ENCODE measurements around the gene MCRIP2. TPM values are rescaled to one million over a fixed set of nuclear protein-coding genes. Genes with fewer than 3 reads are reported as not detected.

The MCRIP2 gene
- total RNA-seq, 1 experiment from 2014 or later: 44.6 TPM

- Mint-ChIP-seq H3K4me3 (ENCODE audit: unreplicated experiment) (no peak overlapping the region), H3K4me1 (ENCODE audit: insufficient read depth, unreplicated experiment) (no peaks in the 10 kb centered on the region), H3K27me3 (ENCODE audit: insufficient read depth, unreplicated experiment) (no peaks in the 10 kb centered on the region), H3K36me3 (ENCODE audit: insufficient read depth, unreplicated experiment) (peaks cover 12% of the 10 kb centered on the region), H3K27ac (ENCODE audit: low read depth, unreplicated experiment) (no peak overlapping the region), H3K9me3 (ENCODE audit: unreplicated experiment) (no peaks in the 10 kb centered on the region)
- POLR2A ChIA-PET: interaction anchor here (1.0 to 4.0 kb wide), 4 partner anchors 10 to 50 kb away, joined by 3 to 43 read pairs (median 28); no protein-coding TSS in a partner anchor
- BruUV-seq (replicated peaks): no TSS peak
- intact Hi-C loops (cut with micrococcal nuclease): no loop called here
- CTCF ChIA-PET: no interaction called here
- no peak for DNase-seq (ENCODE audit: unreplicated experiment)
- no peak for TF ChIP-seq CTCF (IDR thresholded peaks at IDR 0.05; ENCODE audit: unreplicated experiment)
Measured at GRCh38 chr16:638034-638543, 3.5 kb upstream of the MCRIP2 start.

DNA sequence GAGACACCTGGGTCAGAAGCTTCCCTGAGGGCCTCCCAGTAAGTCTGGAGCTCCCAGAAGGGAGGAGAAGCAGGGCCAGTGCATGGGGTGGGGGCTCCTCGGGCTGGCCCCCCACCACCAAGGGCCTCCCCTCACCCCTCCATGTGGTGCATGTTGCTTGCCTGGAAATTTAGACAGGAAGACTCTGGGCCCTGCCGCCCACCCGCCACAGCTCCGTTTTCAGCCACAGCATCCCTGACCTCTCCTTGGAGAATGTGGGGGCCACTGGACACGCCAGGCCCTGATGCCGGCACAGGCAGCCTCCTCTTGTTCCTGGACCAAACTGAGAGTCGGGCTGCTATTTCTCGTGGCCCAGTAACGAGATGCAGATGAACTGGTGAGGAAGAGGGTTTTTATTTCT lies 2.8 kb upstream of the MCRIP2 start:
- Mint-ChIP-seq H3K4me1 (ENCODE audit: insufficient read depth, unreplicated experiment) (peaks cover under 1% of the 10 kb centered on the region), H3K36me3 (ENCODE audit: insufficient read depth, unreplicated experiment) (peaks cover 20% of the 10 kb centered on the region), H3K9me3 (ENCODE audit: unreplicated experiment) (no peaks in the 10 kb centered on the region), H3K27ac (ENCODE audit: low read depth, unreplicated experiment) (no peak overlapping the region), H3K4me3 (ENCODE audit: unreplicated experiment) (no peak overlapping the region), H3K27me3 (ENCODE audit: insufficient read depth, unreplicated experiment) (no peaks in the 10 kb centered on the region)
- BruUV-seq (replicated peaks): no TSS peak
- no peak for TF ChIP-seq CTCF (IDR thresholded peaks at IDR 0.05; ENCODE audit: unreplicated experiment)
- ChIA-PET CTCF (no interaction called here), POLR2A (interaction anchor here (1.0 kb wide), 1 partner anchor 51 kb away, joined by 3 read pairs; no protein-coding TSS in a partner anchor)
- DNase-seq (ENCODE audit: unreplicated experiment): no peak
- intact Hi-C loops (cut with micrococcal nuclease): no loop called here

DNA sequence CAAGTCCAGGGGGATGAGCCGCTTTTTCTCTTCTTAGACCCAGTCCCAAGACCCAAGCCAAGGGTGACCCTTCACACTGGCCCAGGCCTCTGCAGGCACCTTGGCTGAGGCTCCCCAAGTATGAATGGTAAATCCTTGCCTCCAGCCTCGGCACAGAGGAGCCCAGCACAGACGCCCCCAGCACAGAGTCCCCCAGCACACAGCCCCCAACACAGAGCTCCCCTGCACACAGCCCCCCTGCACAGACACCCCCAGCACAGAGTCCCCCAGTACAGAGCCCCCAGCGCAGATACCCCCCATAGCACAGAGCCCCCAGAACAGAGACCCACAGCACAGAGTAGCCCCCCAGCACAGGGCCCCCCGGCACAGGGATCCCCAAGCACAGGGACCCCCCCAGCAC lies 1.0 kb upstream of the MCRIP2 start:
- CTCF ChIA-PET: interaction anchor here (1.5 kb wide), 1 partner anchor 48 kb away, joined by 4 read pairs; no protein-coding TSS in a partner anchor
- TF ChIP-seq CTCF (IDR thresholded peaks at IDR 0.05; ENCODE audit: unreplicated experiment): no peak
- no peaks in the 10 kb centered on the region for H3K9me3 Mint-ChIP-seq (ENCODE audit: unreplicated experiment)

GRCh38 chr16:642189-643049 lies 791 bp downstream of the MCRIP2 start:
- H3K27ac Mint-ChIP-seq (ENCODE audit: low read depth, unreplicated experiment): peak overlapping the region; percentile 59
- H3K4me1 Mint-ChIP-seq (ENCODE audit: insufficient read depth, unreplicated experiment): peaks cover 11% of the 10 kb centered on the region
- H3K4me3 Mint-ChIP-seq (ENCODE audit: unreplicated experiment): peak overlapping the region; percentile 77
- H3K27me3 Mint-ChIP-seq (ENCODE audit: insufficient read depth, unreplicated experiment): no peaks in the 10 kb centered on the region
- no peaks in the 10 kb centered on the region for H3K9me3 Mint-ChIP-seq (ENCODE audit: unreplicated experiment)
- peak; percentile 36 for DNase-seq (ENCODE audit: unreplicated experiment)
- CTCF ChIA-PET: interaction anchor here (0.6 to 1.0 kb wide), 6 partner anchors 9 to 703 kb away, joined by 3 to 4 read pairs (median 3); partner anchors contain the start of gene RHOT2
- no peak for TF ChIP-seq CTCF (IDR thresholded peaks at IDR 0.05; ENCODE audit: unreplicated experiment)
- POLR2A ChIA-PET: interaction anchor here (0.6 to 2.2 kb wide), 15 partner anchors 15 to 116 kb away, joined by 3 to 26 read pairs (median 4); partner anchors contain the start of genes CAPN15, RHBDL1, RHOT2 and STUB1
- intact Hi-C loops (cut with micrococcal nuclease): no loop called here
- H3K36me3 Mint-ChIP-seq (ENCODE audit: insufficient read depth, unreplicated experiment): peaks cover 28% of the 10 kb centered on the region
- no TSS peak for BruUV-seq (replicated peaks)

More for the DNA sequence above, 1.0 kb upstream of the MCRIP2 start:
- Mint-ChIP-seq H3K4me1 (ENCODE audit: insufficient read depth, unreplicated experiment) (peaks cover 11% of the 10 kb centered on the region), H3K36me3 (ENCODE audit: insufficient read depth, unreplicated experiment) (peaks cover 32% of the 10 kb centered on the region), H3K27me3 (ENCODE audit: insufficient read depth, unreplicated experiment) (no peaks in the 10 kb centered on the region), H3K27ac (ENCODE audit: low read depth, unreplicated experiment) (no peak overlapping the region), H3K4me3 (ENCODE audit: unreplicated experiment) (peak overlapping the region; percentile 77)
- no peak for DNase-seq (ENCODE audit: unreplicated experiment)
- POLR2A ChIA-PET: interaction anchor here (1.3 kb wide), 1 partner anchor 52 kb away, joined by 3 read pairs; no protein-coding TSS in a partner anchor
- BruUV-seq (replicated peaks): no TSS peak
- intact Hi-C loops (cut with micrococcal nuclease): no loop called here
